Measurements from ENCODE around the gene WSCD2. TPM values are rescaled to one million over a fixed set of nuclear protein-coding genes. Genes with fewer than 3 reads are reported as not detected.

Gene WSCD2
- total and polyA plus RNA-seq, 8 donors: 0.25 to 6.7 (median 1.4) TPM; not detected in 3

GRCh38 chr12:108121320-108121719, 7.8 kb upstream of the WSCD2 start:
- intact Hi-C loops (cut with DNase I; ENCODE audit: low total_unique reads): no loop called here
- no peak for TF ChIP-seq EP300 (IDR thresholded peaks at IDR 0.05)
- H3K9me3 ChIP-seq: peaks cover 0 to 14% (median 5%) of the 10 kb centered on the region in 4 donors
- no peak for DNase-seq
- H3K27ac ChIP-seq: no peak overlapping the region
- H3K27me3 ChIP-seq: peaks cover 0 to 18% (median 0%) of the 10 kb centered on the region in 3 donors
- H3K4me3 ChIP-seq: no peak overlapping the region
- 71 to 81% (median 74%) methylated on average over 6 of the region's 6 CpGs for WGBS, 5 donors
- H3K36me3 ChIP-seq: no peaks in the 10 kb centered on the region
- H3K4me1 ChIP-seq: peaks cover 0 to 3% (median 0%) of the 10 kb centered on the region in 4 donors

- Histone ChIP-seq H3K27me3 (peaks cover 0 to 24% (median 0%) of the 10 kb centered on the region in 3 donors), H3K9me3 (peaks cover 0 to 14% (median 5%) of the 10 kb centered on the region in 4 donors), H3K4me1 (peaks cover 0 to 3% (median 0%) of the 10 kb centered on the region in 4 donors), H3K4me3 (no peak overlapping the region), H3K36me3 (no peaks in the 10 kb centered on the region), H3K27ac (no peak overlapping the region)
- intact Hi-C loops (cut with DNase I; ENCODE audit: low total_unique reads): no loop called here
- WGBS, 5 donors: 67 to 84% (median 74%) methylated on average over 2 of the region's 2 CpGs
- TF ChIP-seq, protein P1, sequence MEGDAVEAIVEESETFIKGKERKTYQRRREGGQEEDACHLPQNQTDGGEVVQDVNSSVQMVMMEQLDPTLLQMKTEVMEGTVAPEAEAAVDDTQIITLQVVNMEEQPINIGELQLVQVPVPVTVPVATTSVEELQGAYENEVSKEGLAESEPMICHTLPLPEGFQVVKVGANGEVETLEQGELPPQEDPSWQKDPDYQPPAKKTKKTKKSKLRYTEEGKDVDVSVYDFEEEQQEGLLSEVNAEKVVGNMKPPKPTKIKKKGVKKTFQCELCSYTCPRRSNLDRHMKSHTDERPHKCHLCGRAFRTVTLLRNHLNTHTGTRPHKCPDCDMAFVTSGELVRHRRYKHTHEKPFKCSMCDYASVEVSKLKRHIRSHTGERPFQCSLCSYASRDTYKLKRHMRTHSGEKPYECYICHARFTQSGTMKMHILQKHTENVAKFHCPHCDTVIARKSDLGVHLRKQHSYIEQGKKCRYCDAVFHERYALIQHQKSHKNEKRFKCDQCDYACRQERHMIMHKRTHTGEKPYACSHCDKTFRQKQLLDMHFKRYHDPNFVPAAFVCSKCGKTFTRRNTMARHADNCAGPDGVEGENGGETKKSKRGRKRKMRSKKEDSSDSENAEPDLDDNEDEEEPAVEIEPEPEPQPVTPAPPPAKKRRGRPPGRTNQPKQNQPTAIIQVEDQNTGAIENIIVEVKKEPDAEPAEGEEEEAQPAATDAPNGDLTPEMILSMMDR (IDR thresholded peaks at IDR 0.05): no peak
- no peak for TF ChIP-seq POLR2AphosphoS5 (IDR thresholded peaks at IDR 0.05)
- TF ChIP-seq EP300 (IDR thresholded peaks at IDR 0.05): no peak
- no peak for TF ChIP-seq POLR2A (IDR thresholded peaks at IDR 0.05)
- no peak for DNase-seq
Measured at GRCh38 chr12:108121728-108122471, 7.2 kb upstream of the WSCD2 start.

DNA sequence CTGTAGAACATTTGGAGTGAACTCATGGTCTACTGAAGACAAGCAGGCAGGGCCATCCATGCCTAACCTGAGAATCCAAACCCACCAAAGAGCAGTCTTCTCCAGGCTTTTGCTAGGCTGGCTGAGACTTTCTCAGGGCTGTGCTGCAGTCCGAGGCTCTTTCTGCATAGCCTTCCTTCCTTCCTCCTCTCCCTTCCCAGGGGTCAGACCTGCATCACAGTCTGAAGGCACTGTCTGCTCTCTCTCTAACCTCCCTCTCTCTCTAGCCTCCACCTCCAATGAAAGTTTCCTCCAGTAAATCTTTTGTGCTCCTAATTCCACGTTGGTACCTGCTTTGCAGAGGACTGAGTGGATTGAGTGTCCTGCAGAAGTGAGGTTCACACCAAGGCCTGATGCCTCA, 6.4 kb upstream of the WSCD2 start:
- Histone ChIP-seq H3K36me3 (no peaks in the 10 kb centered on the region), H3K27me3 (peaks cover 0 to 31% (median 3%) of the 10 kb centered on the region in 3 donors), H3K9me3 (peaks cover 0 to 14% (median 5%) of the 10 kb centered on the region in 4 donors), H3K4me1 (peaks cover 0 to 3% (median 0%) of the 10 kb centered on the region in 4 donors), H3K27ac (no peak overlapping the region), H3K4me3 (no peak overlapping the region)
- TF ChIP-seq POLR2AphosphoS5 (IDR thresholded peaks at IDR 0.05) (no peak), POLR2A (IDR thresholded peaks at IDR 0.05) (no peak), EP300 (IDR thresholded peaks at IDR 0.05) (no peak)
- TF ChIP-seq, protein P1 (IDR thresholded peaks at IDR 0.05): no peak
- no peak for DNase-seq
- WGBS, 5 donors: 69 to 92% (median 76%) methylated on average over 2 of the region's 2 CpGs
- intact Hi-C loops (cut with DNase I; ENCODE audit: low total_unique reads): no loop called here

GRCh38 chr12:108123402-108123801, 5.7 kb upstream of the WSCD2 start:
- peaks cover 0 to 3% (median 0%) of the 10 kb centered on the region in 4 donors for H3K4me1 ChIP-seq
- H3K27me3 ChIP-seq: peaks cover 0 to 39% (median 3%) of the 10 kb centered on the region in 3 donors
- intact Hi-C loops (cut with DNase I; ENCODE audit: low total_unique reads): no loop called here
- no peak overlapping the region for H3K4me3 ChIP-seq
- no peak for DNase-seq
- TF ChIP-seq POLR2AphosphoS5 (IDR thresholded peaks at IDR 0.05): no peak
- TF ChIP-seq EP300 (IDR thresholded peaks at IDR 0.05): no peak
- TF ChIP-seq, protein P1 (IDR thresholded peaks at IDR 0.05): no peak
- no peak for TF ChIP-seq POLR2A (IDR thresholded peaks at IDR 0.05)
- no peak overlapping the region for H3K27ac ChIP-seq
- H3K9me3 ChIP-seq: peaks cover 0 to 14% (median 5%) of the 10 kb centered on the region in 4 donors
- no peaks in the 10 kb centered on the region for H3K36me3 ChIP-seq
- 64 to 69% (median 67%) methylated on average over 6 of the region's 6 CpGs for WGBS, 5 donors

DNA sequence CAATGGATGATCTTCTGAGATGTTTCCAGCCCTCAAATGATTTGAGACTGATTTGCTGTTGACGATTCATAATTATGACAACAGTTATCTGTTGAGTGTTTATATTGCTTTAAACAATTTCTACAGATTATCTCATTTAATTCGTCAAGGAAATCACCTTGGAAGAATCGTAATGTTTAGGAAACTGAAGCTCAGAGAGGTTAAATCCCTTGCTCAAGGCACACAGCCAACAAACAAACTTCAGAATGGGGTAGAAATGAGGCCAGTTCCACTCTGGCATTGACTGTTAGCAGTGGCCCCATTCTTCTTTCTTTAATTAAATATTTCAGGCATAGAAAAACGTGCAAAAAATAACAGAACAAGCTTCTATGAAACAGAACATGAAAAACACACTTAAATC, 4.0 kb upstream of the WSCD2 start:
- 51 to 56% (median 52%) methylated on average over 4 of the region's 4 CpGs for WGBS, 5 donors
- no peaks in the 10 kb centered on the region for H3K36me3 ChIP-seq
- H3K27me3 ChIP-seq: peaks cover 0 to 49% (median 19%) of the 10 kb centered on the region in 3 donors
- TF ChIP-seq EP300 (IDR thresholded peaks at IDR 0.05) (no peak), POLR2AphosphoS5 (IDR thresholded peaks at IDR 0.05) (no peak), POLR2A (IDR thresholded peaks at IDR 0.05) (no peak)
- TF ChIP-seq, protein P1 (IDR thresholded peaks at IDR 0.05): no peak
- no peak overlapping the region for H3K4me3 ChIP-seq
- intact Hi-C loops (cut with DNase I; ENCODE audit: low total_unique reads): no loop called here
- no peak overlapping the region for H3K27ac ChIP-seq
- no peak for DNase-seq
- H3K9me3 ChIP-seq: peaks cover 0 to 14% (median 5%) of the 10 kb centered on the region in 4 donors
- peaks cover 11 to 17% (median 14%) of the 10 kb centered on the region in 4 donors for H3K4me1 ChIP-seq

All from stomach (tissue), 9 donors.